IMR-90 (cell line): ENCODE data around the gene DPF3. TPM values are rescaled to one million over a fixed set of nuclear protein-coding genes. Genes with fewer than 3 reads are reported as not detected.

Source experiments
- ATAC-seq: fragments of 200-7000 bp; cut with Tn5 transposase; 2 replicates; pipeline ENCODE4 v1.9.1; 2020; ENCODE audit warnings: low read depth, mild to moderate bottlenecking, moderate library complexity
- BruUV-seq: library from RNA; stranded (reverse); fragments of 400-500 nt; replicated peaks from 2 replicates; lab custom pipeline; 2021; lab: Mats Ljungman, UMichigan
- CTCF ChIA-PET: fragments of 300-600 bp; formaldehyde crosslinking; extraction: SDS; loops from one replicate; lab custom pipeline; 2021; ENCODE audit warnings: antibody characterized with exemption; lab: Yijun Ruan, JAX
- POLR2A ChIA-PET: fragments of 300-600 bp; sonication (Branson Sonifier 250); formaldehyde crosslinking; loops from one replicate; lab custom pipeline; 2022; ENCODE audit warnings: antibody characterized with exemption; ENCODE audit not compliant: unreplicated experiment; lab: Charles Lee
- DNase-seq: peaks from one replicate; pipeline ENCODE4 v3.0.0; 2013
- H2AFZ ChIP-seq: replicated peaks from 2 replicates; pipeline ENCODE3; 2013; ENCODE audit warnings: low read length, mild to moderate bottlenecking; ENCODE audit not compliant: poor library complexity
- H2AK5ac ChIP-seq: 2 replicates; pipeline ENCODE4 v1.6.1; 2013; ENCODE audit warnings: low read depth, low read length, inconsistent platforms
- H2AK9ac ChIP-seq: replicated peaks from 2 replicates; pipeline ENCODE3; 2013; ENCODE audit warnings: mild to moderate bottlenecking, low read depth, low read length, moderate library complexity; ENCODE audit not compliant: poor library complexity
- H2BK120ac ChIP-seq: 2 replicates; pipeline ENCODE4 v1.6.1; 2013; ENCODE audit warnings: low read depth, low read length, inconsistent platforms
- H2BK15ac ChIP-seq: 3 replicates; pipeline ENCODE4 v1.6.1; 2013; ENCODE audit warnings: low read depth, low read length, inconsistent platforms
- H2BK20ac ChIP-seq: 2 replicates; pipeline ENCODE4 v1.6.1; 2013; ENCODE audit warnings: low read depth, mild to moderate bottlenecking, inconsistent platforms, low read length, moderate library complexity
- H2BK5ac ChIP-seq: 2 replicates; pipeline ENCODE4 v1.6.1; 2013; ENCODE audit warnings: mild to moderate bottlenecking, low read depth, low read length, inconsistent platforms; ENCODE audit not compliant: poor library complexity, severe bottlenecking
- H3K14ac ChIP-seq: replicated peaks from 2 replicates; pipeline ENCODE4 v1.6.1; 2013; ENCODE audit warnings: low read depth, low read length, inconsistent platforms
- H3K18ac ChIP-seq: 2 replicates; pipeline ENCODE4 v1.6.1; 2013; ENCODE audit warnings: low read depth, low read length, control low read depth
- H3K23ac ChIP-seq: 2 replicates; pipeline ENCODE4 v1.6.1; 2013; ENCODE audit warnings: low read depth, low read length, inconsistent platforms
- H3K27ac ChIP-seq: 2 replicates; pipeline ENCODE4 v1.5.1; 2013; ENCODE audit warnings: mild to moderate bottlenecking, control low read depth, low read length; ENCODE audit not compliant: insufficient read depth
- H3K27me3 ChIP-seq: 2 replicates; pipeline ENCODE4 v1.6.1; 2013; ENCODE audit warnings: low read length; ENCODE audit not compliant: control insufficient read depth, insufficient read depth
- H3K36me3 ChIP-seq: 2 replicates; pipeline ENCODE4 v1.6.1; 2013; ENCODE audit warnings: low read length, mixed read lengths; ENCODE audit not compliant: control insufficient read depth, insufficient read depth
- H3K4ac ChIP-seq: 2 replicates; pipeline ENCODE4 v1.6.1; 2013; ENCODE audit warnings: low read depth, low read length, inconsistent platforms
- H3K4me1 ChIP-seq: 2 replicates; pipeline ENCODE4 v1.6.1; 2013; ENCODE audit warnings: low read length, mixed read lengths; ENCODE audit not compliant: control insufficient read depth, insufficient read depth
- H3K4me2 ChIP-seq: 2 replicates; pipeline ENCODE4 v1.6.1; 2013; ENCODE audit warnings: low read depth, mild to moderate bottlenecking, control low read depth, low read length, moderate library complexity
- H3K4me3 ChIP-seq: 2 replicates; pipeline ENCODE4 v1.5.1; 2013; ENCODE audit warnings: low read depth, mild to moderate bottlenecking, control low read depth, low read length, moderate library complexity; ENCODE audit not compliant: insufficient read depth
- H3K56ac ChIP-seq: 2 replicates; pipeline ENCODE4 v1.6.1; 2013; ENCODE audit warnings: low read length, inconsistent platforms; ENCODE audit not compliant: insufficient read depth; ENCODE audit errors: extremely low read depth
- H3K79me1 ChIP-seq, 2 experiments: 2 replicates each; pipeline ENCODE4 v1.6.1; 2013; ENCODE audit warnings: low read length in 2 of 2, inconsistent platforms in 1 of 2, low read depth in 1 of 2
- H3K9ac ChIP-seq: 2 replicates; pipeline ENCODE4 v1.6.1; 2013; ENCODE audit warnings: low read depth, low read length, control low read depth
- H3K9me1 ChIP-seq: 2 replicates; pipeline ENCODE4 v1.6.1; 2013; ENCODE audit warnings: low read length, inconsistent platforms; ENCODE audit not compliant: insufficient read depth
- H3K9me3 ChIP-seq: 2 replicates; pipeline ENCODE4 v1.6.1; 2013; ENCODE audit warnings: low read length; ENCODE audit not compliant: control insufficient read depth, insufficient read depth
- H4K20me1 ChIP-seq: 2 replicates; pipeline ENCODE4 v1.6.1; 2013; ENCODE audit warnings: low read length, inconsistent platforms; ENCODE audit not compliant: insufficient read depth
- H4K5ac ChIP-seq: 2 replicates; pipeline ENCODE4 v1.6.1; 2013; ENCODE audit warnings: mild to moderate bottlenecking, low read depth, low read length, control low read depth
- H4K8ac ChIP-seq, 2 experiments: 2 replicates each; pipeline ENCODE4 v1.6.1; 2013; ENCODE audit warnings: low read depth in 2 of 2, low read length in 2 of 2, control low read depth in 1 of 2, inconsistent platforms in 1 of 2
- H4K91ac ChIP-seq: 2 replicates; pipeline ENCODE4 v1.6.1; 2013; ENCODE audit warnings: low read depth, low read length, inconsistent platforms; ENCODE audit not compliant: insufficient read depth
- BHLHE40 ChIP-seq: fragments of 150-350 bp; IDR thresholded peaks from 2 replicates; pipeline ENCODE4 v1.6.1; 2016; ENCODE audit warnings: mild to moderate bottlenecking, low read depth, low read length
- CEBPB ChIP-seq: IDR thresholded peaks from 2 replicates; pipeline ENCODE4 v1.6.1; 2012; ENCODE audit warnings: low read depth, low read length, improper control_type of control experiment
- FOS ChIP-seq: fragments of 150-350 bp; IDR thresholded peaks from 2 replicates; pipeline ENCODE4 v1.6.1; 2016; ENCODE audit warnings: low read depth, low read length
- MAFK ChIP-seq: IDR thresholded peaks from 2 replicates; pipeline ENCODE4 v1.6.1; 2012; ENCODE audit warnings: low read depth, low read length, improper control_type of control experiment
- MXI1 ChIP-seq: IDR thresholded peaks from 2 replicates; pipeline ENCODE4 v1.6.1; 2012; ENCODE audit warnings: low read depth, mild to moderate bottlenecking, low read length, moderate library complexity, borderline replicate concordance
- NFE2L2 ChIP-seq: fragments of 150-350 bp; IDR thresholded peaks from 2 replicates; pipeline ENCODE4 v1.6.1; 2016; ENCODE audit warnings: low read depth, mild to moderate bottlenecking, low read length
- POLR2A ChIP-seq: IDR thresholded peaks from 2 replicates; pipeline ENCODE4 v1.6.1; 2012; ENCODE audit warnings: mild to moderate bottlenecking, low read depth, low read length
- RAD21 ChIP-seq: IDR thresholded peaks from 2 replicates; pipeline ENCODE4 v1.6.1; 2012; ENCODE audit warnings: low read length, improper control_type of control experiment
- RCOR1 ChIP-seq: IDR thresholded peaks from 2 replicates; pipeline ENCODE4 v1.6.1; 2012; ENCODE audit warnings: mild to moderate bottlenecking, low read length, improper control_type of control experiment; ENCODE audit not compliant: insufficient replicate concordance
- RFX5 ChIP-seq: IDR thresholded peaks from 2 replicates; pipeline ENCODE4 v1.8.0; 2012; ENCODE audit warnings: low read depth, mild to moderate bottlenecking, low read length, moderate library complexity
- SMC3 ChIP-seq: fragments of 150-350 bp; IDR thresholded peaks from 2 replicates; pipeline ENCODE4 v1.6.1; 2016; ENCODE audit warnings: low read depth, mild to moderate bottlenecking, antibody characterized with exemption, low read length, moderate library complexity
- whole genome bisulfite sequencing, 2 experiments: methylation state at CpG; one replicate each; pipeline versions ENCODE4 v1.1.5 to v1.1.7; 2013; ENCODE audit warnings: missing lambda C conversion rate in 2 of 2; ENCODE audit not compliant: insufficient read length in 1 of 2; ENCODE audit errors: extremely low coverage in 2 of 2; 5-methylcytosine and 5-hydroxymethylcytosine counted together
- dilution Hi-C: fragments of 300-500 bp; cut with HindIII; formaldehyde crosslinking; loops from one replicate; pipeline ENCODE4 v1.14.3; 2018; ENCODE audit warnings: low sequenced_read_pairs; ENCODE audit not compliant: unreplicated experiment
- in situ Hi-C: fragments of 300-500 bp; cut with MboI; formaldehyde crosslinking; loops from 3 replicates; pipeline ENCODE4 v1.14.3; 2019; ENCODE audit warnings: low sequenced_read_pairs, inconsistent platforms, mixed read lengths
- intact Hi-C: fragments of 100-400 bp; cut with micrococcal nuclease; formaldehyde crosslinking; loops from 2 replicates; pipeline ENCODE4 v1.10.0; 2022
- polyA plus RNA-seq, 3 experiments: library from polyadenylated mRNA; depleted of rRNA; stranded (reverse); fragments of >200 nt; gene quantifications; 2 replicates each; pipeline ENCODE4 v1.2.3, GENCODE V29; 2012; ENCODE audit warnings: low replicate concordance in 1 of 3
- total RNA-seq: library from RNA; depleted of rRNA; stranded (reverse); fragments of >200 nt; gene quantifications from 2 replicates; pipeline ENCODE4 v1.2.3, GENCODE V29; 2012
- TF ChIP-seq, protein P1 (sequence below): fragments of 150-350 bp; IDR thresholded peaks from 2 replicates; pipeline ENCODE4 v1.6.1; 2017; ENCODE audit warnings: mild to moderate bottlenecking, antibody characterized with exemption, low read length, low read depth
- TF ChIP-seq, protein P2 (sequence below): conservative IDR thresholded peaks from 2 replicates; pipeline ENCODE4 v1.5.1; 2012; ENCODE audit warnings: mild to moderate bottlenecking, low read depth, low read length, improper control_type of control experiment
- TF ChIP-seq, protein P3 (sequence below): fragments of 150-350 bp; IDR thresholded peaks from 2 replicates; pipeline ENCODE4 v1.6.1; 2016; ENCODE audit warnings: low read depth, mild to moderate bottlenecking, low read length, moderate library complexity, borderline replicate concordance

The DPF3 gene
- total and polyA plus RNA-seq, 2 of the 4 experiments (the other 2 are of a cell fraction), result 30.5 to 32.8 TPM

DNA sequence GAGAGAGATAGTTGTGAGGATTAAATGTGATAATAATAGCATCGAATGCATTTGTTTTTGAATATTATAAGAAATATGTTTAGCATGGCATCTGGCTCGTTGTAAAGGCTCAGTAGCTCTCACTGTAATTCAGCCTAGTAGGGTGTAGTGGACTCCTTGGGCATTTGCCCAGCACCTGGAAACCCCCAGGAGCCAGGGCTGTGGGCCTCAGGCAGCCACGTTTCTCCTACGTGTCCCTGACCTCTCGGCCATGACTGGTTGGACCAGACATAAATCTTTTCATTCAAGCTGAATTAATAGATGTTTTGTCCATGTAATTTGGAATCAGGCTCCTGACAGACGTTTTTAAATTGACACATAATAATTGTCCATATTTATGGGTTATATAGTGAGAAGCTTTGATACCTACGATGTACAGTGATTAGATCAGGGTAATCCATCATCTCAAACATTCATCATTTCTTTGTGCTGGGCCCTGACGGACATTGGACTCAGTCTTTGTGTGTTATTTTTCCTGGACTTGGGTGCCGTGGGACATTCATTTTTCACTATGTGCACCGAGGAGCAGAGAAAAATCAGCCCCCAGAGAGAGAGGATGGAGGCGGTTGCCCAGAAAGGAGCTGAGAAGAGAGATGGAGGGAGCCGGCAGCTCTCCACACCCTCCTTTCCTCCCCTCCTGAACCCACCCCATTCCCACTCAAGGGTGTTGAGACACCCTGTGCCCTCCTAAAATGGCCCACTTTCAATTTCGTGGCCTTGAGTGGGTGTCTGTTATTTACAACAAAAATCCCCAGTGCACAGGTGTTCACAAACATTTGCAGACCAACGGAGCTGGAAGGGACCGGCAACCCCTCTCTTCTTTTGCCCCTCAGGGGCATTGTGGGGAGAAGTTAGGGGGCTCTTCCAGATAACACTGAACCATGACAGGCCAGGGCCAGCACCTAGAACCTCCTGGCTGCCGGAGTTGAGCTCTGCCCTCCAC, 296.4 kb downstream of the DPF3 start:
- Histone ChIP-seq H2BK5ac (no peak overlapping the region), H3K27ac (no peak overlapping the region), H3K56ac (no peak overlapping the region), H3K23ac (no peak overlapping the region), H3K4ac (no peak overlapping the region; the same call in 1 of the 2 replicates), H3K14ac (no peak overlapping the region), H4K91ac (no peak overlapping the region), H3K18ac (no peak overlapping the region), H2AFZ (no peak overlapping the region), H3K9me1 (no peaks in the 10 kb centered on the region), H3K79me1 (no peaks in the 10 kb centered on the region), H4K5ac (no peak overlapping the region), H3K9me3 (no peaks in the 10 kb centered on the region), H2AK5ac (no peak overlapping the region), H2BK120ac (no peak overlapping the region), H3K4me3 (no peak overlapping the region), H2BK20ac (no peak overlapping the region; the same call in 1 of the 2 replicates), H3K4me1 (peaks cover 4% of the 10 kb centered on the region), H4K20me1 (no peaks in the 10 kb centered on the region), H2BK15ac (no peak overlapping the region; the same call in 2 of the 3 replicates), H3K9ac (no peak overlapping the region), H4K8ac (no peak overlapping the region), H3K36me3 (no peaks in the 10 kb centered on the region), H3K4me2 (no peak overlapping the region), H3K27me3 (no peaks in the 10 kb centered on the region; the same call in 1 of the 2 replicates), H2AK9ac (no peak overlapping the region)
- intact Hi-C loops (no loop called here), in situ Hi-C loops (no loop called here), dilution Hi-C loops (no loop called here)
- ATAC-seq (no peak), DNase-seq (no peak)
- ChIA-PET POLR2A (no interaction called here), CTCF (interaction anchor here (1.3 kb wide), 1 partner anchor 10 kb away, joined by 6 read pairs; no protein-coding TSS in a partner anchor)
- BruUV-seq, result no TSS peak
- 0 to 60% methylated on average over 1 of the region's 16 CpGs for WGBS, 2 experiments
- TF ChIP-seq CEBPB (no peak), MXI1 (no peak), SMC3 (no peak), POLR2A (no peak), FOS (no peak), RFX5 (no peak), RAD21 (no peak), BHLHE40 (no peak), RCOR1 (no peak), NFE2L2 (no peak), MAFK (no peak)
- TF ChIP-seq, protein P1, sequence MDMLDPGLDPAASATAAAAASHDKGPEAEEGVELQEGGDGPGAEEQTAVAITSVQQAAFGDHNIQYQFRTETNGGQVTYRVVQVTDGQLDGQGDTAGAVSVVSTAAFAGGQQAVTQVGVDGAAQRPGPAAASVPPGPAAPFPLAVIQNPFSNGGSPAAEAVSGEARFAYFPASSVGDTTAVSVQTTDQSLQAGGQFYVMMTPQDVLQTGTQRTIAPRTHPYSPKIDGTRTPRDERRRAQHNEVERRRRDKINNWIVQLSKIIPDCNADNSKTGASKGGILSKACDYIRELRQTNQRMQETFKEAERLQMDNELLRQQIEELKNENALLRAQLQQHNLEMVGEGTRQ, result no peak
- TF ChIP-seq, protein P2, sequence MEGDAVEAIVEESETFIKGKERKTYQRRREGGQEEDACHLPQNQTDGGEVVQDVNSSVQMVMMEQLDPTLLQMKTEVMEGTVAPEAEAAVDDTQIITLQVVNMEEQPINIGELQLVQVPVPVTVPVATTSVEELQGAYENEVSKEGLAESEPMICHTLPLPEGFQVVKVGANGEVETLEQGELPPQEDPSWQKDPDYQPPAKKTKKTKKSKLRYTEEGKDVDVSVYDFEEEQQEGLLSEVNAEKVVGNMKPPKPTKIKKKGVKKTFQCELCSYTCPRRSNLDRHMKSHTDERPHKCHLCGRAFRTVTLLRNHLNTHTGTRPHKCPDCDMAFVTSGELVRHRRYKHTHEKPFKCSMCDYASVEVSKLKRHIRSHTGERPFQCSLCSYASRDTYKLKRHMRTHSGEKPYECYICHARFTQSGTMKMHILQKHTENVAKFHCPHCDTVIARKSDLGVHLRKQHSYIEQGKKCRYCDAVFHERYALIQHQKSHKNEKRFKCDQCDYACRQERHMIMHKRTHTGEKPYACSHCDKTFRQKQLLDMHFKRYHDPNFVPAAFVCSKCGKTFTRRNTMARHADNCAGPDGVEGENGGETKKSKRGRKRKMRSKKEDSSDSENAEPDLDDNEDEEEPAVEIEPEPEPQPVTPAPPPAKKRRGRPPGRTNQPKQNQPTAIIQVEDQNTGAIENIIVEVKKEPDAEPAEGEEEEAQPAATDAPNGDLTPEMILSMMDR, result no peak
- TF ChIP-seq, protein P3, sequence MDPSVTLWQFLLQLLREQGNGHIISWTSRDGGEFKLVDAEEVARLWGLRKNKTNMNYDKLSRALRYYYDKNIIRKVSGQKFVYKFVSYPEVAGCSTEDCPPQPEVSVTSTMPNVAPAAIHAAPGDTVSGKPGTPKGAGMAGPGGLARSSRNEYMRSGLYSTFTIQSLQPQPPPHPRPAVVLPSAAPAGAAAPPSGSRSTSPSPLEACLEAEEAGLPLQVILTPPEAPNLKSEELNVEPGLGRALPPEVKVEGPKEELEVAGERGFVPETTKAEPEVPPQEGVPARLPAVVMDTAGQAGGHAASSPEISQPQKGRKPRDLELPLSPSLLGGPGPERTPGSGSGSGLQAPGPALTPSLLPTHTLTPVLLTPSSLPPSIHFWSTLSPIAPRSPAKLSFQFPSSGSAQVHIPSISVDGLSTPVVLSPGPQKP, result no peak
